DMS114 treated with DMSO at 0.1 percent for 48 hours (cell line): ENCODE measurements around the gene RNF126.

Experiments used
- DNase-seq: peaks from one replicate; lab custom pipeline; 2025; ENCODE audit not compliant: unreplicated experiment; lab: John Stamatoyannopoulos, UW

RNF126 gene

GRCh38 chr19:648305-648704 is 14.7 kb downstream of the RNF126 start:
- DNase-seq, result no peak

- no peak for DNase-seq
These were observed 15.3 kb downstream of the RNF126 start for GRCh38 chr19:647566-648284.

- no peak for DNase-seq
These were observed 16.0 kb downstream of the RNF126 start for GRCh38 chr19:646779-647565.

- DNase-seq, result no peak
These were observed 16.9 kb downstream of the RNF126 start for GRCh38 chr19:645912-646778.

- no peak for DNase-seq
These were observed 18.2 kb downstream of the RNF126 start for GRCh38 chr19:644789-645188.

- DNase-seq, result no peak
These were observed 18.7 kb downstream of the RNF126 start for GRCh38 chr19:644363-644762.

GRCh38 chr19:643736-644135 is 19.3 kb downstream of the RNF126 start:
- no peak for DNase-seq

GRCh38 chr19:642767-643727 is 20.0 kb downstream of the RNF126 start:
- DNase-seq, result no peak

- no peak for DNase-seq
These were observed 21.3 kb downstream of the RNF126 start for GRCh38 chr19:641702-642101.

GRCh38 chr19:640606-641189 is 22.3 kb downstream of the RNF126 start:
- no peak for DNase-seq

GRCh38 chr19:640161-640558 is 22.9 kb downstream of the RNF126 start:
- DNase-seq, result no peak

GRCh38 chr19:639253-640160 is 23.5 kb downstream of the RNF126 start, which contains the start of gene FGF22:
Gene FGF22, plus strand, starts transcription at chr19:639879. Its CDS starts 47 bp downstream, at chr19:639926.
- no peak for DNase-seq

- no peak for DNase-seq
These were observed 24.1 kb downstream of the RNF126 start for GRCh38 chr19:638906-639252.

- no peak for DNase-seq
These were observed 27.9 kb downstream of the RNF126 start for GRCh38 chr19:634975-635652.

GRCh38 chr19:633786-634639 is 29.0 kb downstream of the RNF126 start:
- no peak for DNase-seq

- DNase-seq, result peak; percentile 78
These were observed 29.8 kb downstream of the RNF126 start, which contains the start of gene POLRMT for GRCh38 chr19:633068-633785. Gene POLRMT, minus strand, starts transcription at chr19:633537. Its CDS starts 25 bp downstream, at chr19:633512.

- no peak for DNase-seq
These were observed 30.4 kb downstream of the RNF126 start for GRCh38 chr19:632579-633067.
